SK-N-SH (cell line): ENCODE results near the gene CADM1.

ENCODE experiments used
- CTCF ChIP-seq: fragments of 200-600 bp; sonication (generic); IDR thresholded peaks from 2 replicates; pipeline ENCODE4 v1.6.1; 2017; ENCODE audit warnings: antibody characterized with exemption, mild to moderate bottlenecking, moderate library complexity
- EP300 ChIP-seq, 2 experiments: IDR thresholded peaks; 2 replicates each; pipeline versions ENCODE4 v1.4.0 to v1.6.1; 2012; ENCODE audit warnings: borderline replicate concordance in 1 of 2, low read depth in 1 of 2, low read length in 1 of 2
- JUND ChIP-seq: IDR thresholded peaks from 2 replicates; pipeline ENCODE4 v1.4.0; 2012
- MAX ChIP-seq: IDR thresholded peaks from 2 replicates; pipeline ENCODE4 v1.4.0; 2012; ENCODE audit warnings: low read depth
- POLR2AphosphoS5 ChIP-seq: IDR thresholded peaks from 2 replicates; pipeline ENCODE4 v1.6.1; 2012; ENCODE audit warnings: low read depth, low read length
- USF1 ChIP-seq: IDR thresholded peaks from 2 replicates; pipeline ENCODE4 v1.4.0; 2012; ENCODE audit warnings: low read depth, borderline replicate concordance

DNA sequence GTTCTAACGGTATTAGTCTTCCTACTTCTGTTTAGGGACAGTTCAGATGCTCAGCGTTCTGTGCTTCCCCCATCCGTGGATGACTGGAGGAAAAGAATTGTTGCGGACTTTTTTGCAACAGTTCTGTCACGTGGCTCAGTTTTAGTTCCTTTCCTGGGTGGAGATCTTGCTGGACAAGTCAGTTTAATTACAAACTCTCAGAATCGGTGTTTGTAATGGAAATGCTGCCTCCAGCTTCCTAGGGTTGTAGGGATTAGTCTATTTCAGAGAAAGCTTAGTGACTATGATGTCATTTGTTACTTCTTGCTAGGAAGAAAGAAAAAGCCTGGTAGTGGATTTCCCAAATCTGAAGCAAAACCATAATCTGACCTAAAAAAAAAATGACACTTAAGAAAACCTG, 320.4 kb downstream of the CADM1 start:
- TF ChIP-seq MAX = no peak
- no peak for TF ChIP-seq CTCF
- no peak for TF ChIP-seq JUND
- no peak for TF ChIP-seq USF1
- no peak for TF ChIP-seq POLR2AphosphoS5
- no peak for TF ChIP-seq EP300 (IDR thresholded peaks at IDR 0.05; ENCODE audit: borderline replicate concordance in 1 of 2, low read depth in 1 of 2, low read length in 1 of 2)
